ENCODE data around the gene ENC1. TPM values are rescaled to one million over a fixed set of nuclear protein-coding genes. Genes with fewer than 3 reads are reported as not detected.

The ENC1 gene
- total and polyA plus RNA-seq, 10 of the 15 experiments (the other 5 are each of a cell fraction or from before 2014, with no cell fraction given) = 8.2 to 55.5 (median 32.1) TPM

DNA sequence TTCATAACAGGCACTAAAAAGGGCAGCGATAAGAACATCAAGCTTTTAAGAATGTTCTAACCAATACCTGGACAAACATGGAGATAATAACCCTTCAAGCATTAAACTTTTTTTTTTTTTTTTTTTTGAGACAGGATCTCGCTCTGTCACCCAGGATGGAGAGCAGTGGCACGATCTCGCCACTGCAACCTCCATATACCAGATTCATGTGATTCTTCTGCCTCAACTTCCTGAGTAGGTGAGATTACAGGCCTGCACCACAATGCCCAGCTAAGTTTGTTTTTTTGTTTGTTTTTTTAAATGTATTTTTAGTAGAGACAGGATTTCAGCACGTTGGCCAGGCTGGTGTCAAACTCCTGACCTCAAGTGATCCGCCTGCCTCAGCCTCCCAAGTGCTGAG, 14.7 kb upstream of the ENC1 start:
- ChIA-PET CTCF (interaction anchor here (2.5 kb wide), 1 partner anchor 9 kb away, joined by 6 read pairs; no protein-coding TSS in a partner anchor), POLR2A (no interaction called here), RAD21 (ENCODE audit: unreplicated experiment) (no interaction called here), SMC1A (ENCODE audit: uncharacterized antibody, unreplicated experiment) (interaction anchor here (1.0 kb wide), 1 partner anchor 13 kb away, joined by 3 read pairs; no protein-coding TSS in a partner anchor)
- no peaks in the 10 kb centered on the region; a peak in 3 of 4 replicates for H3K27me3 ChIP-seq (replicated peaks in 1 of 2; ENCODE audit: control insufficient read depth in 2 of 2, insufficient read depth in 2 of 2, low read length in 1 of 2)
- H3K27ac ChIP-seq (ENCODE audit: control insufficient read depth, insufficient read depth) = no peak overlapping the region
- H3K36me3 ChIP-seq (ENCODE audit: control insufficient read depth in 2 of 2, insufficient read depth in 2 of 2, low read length in 1 of 2) = no peaks in the 10 kb centered on the region
- H4K20me1 ChIP-seq (ENCODE audit: control insufficient read depth, insufficient read depth) = no peaks in the 10 kb centered on the region
- no peak overlapping the region for H3K9ac ChIP-seq (ENCODE audit: control insufficient read depth, insufficient read depth, low read length)
- intact Hi-C loops (cut with micrococcal nuclease; ENCODE audit: unreplicated experiment) (no loop called here), in situ Hi-C loops (cut with MboI) (no loop called here)
- no peak for DNase-seq (ENCODE audit: low read depth, low spot score)
- no peaks in the 10 kb centered on the region for H3K4me1 ChIP-seq (ENCODE audit: control insufficient read depth, insufficient read depth, low read length)
- ATAC-seq = no peak
- no peaks in the 10 kb centered on the region for H3K79me2 ChIP-seq (ENCODE audit: control insufficient read depth, insufficient read depth, low read length)
- FAIRE-seq = no peak
- BruUV-seq (replicated peaks) = no TSS peak
- no peak overlapping the region for H3K4me3 ChIP-seq
- no peaks in the 10 kb centered on the region for H3K9me3 ChIP-seq (replicated peaks; ENCODE audit: control insufficient read depth, insufficient read depth, low read length)
- no peak overlapping the region for H2AFZ ChIP-seq (ENCODE audit: control insufficient read depth, low read depth, low read length)
- H3K4me2 ChIP-seq (ENCODE audit: control insufficient read depth, insufficient read depth) = no peak overlapping the region
- TF ChIP-seq TBL1XR1 (IDR thresholded peaks at IDR 0.05; ENCODE audit: low read depth, low read length) (no peak), SIN3A (IDR thresholded peaks at IDR 0.05; ENCODE audit: low read depth, low read length) (no peak)
- TF ChIP-seq, protein P1, sequence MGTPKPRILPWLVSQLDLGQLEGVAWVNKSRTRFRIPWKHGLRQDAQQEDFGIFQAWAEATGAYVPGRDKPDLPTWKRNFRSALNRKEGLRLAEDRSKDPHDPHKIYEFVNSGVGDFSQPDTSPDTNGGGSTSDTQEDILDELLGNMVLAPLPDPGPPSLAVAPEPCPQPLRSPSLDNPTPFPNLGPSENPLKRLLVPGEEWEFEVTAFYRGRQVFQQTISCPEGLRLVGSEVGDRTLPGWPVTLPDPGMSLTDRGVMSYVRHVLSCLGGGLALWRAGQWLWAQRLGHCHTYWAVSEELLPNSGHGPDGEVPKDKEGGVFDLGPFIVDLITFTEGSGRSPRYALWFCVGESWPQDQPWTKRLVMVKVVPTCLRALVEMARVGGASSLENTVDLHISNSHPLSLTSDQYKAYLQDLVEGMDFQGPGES (IDR thresholded peaks at IDR 0.05) = no peak
- WGBS (ENCODE audit: insufficient coverage, insufficient replicate concordance, low lambda C conversion rate, missing lambda C conversion rate) = 62% methylated on average over 6 of the region's 6 CpGs

DNA sequence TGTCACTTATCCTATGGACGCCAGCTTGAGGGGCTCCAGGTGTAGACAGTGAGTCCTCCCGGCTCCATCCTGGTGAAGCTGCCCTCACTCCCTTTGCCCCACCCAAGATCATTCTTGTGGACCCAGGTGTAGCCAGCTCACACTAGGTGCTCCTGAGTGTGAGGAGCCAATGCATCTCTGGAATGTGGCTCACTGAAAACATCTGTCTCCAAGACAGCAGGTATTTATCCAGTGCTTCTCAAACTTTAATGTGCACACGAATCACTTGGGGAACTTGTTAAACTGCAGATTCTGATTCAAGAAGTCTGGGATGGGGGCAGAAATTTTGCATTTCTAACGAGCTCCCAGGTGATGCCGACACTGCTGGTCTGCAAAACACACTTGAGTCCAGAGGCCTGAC, 13.5 kb upstream of the ENC1 start:
- no peaks in the 10 kb centered on the region for H4K20me1 ChIP-seq (ENCODE audit: control insufficient read depth, insufficient read depth)
- no TSS peak for BruUV-seq (replicated peaks)
- DNase-seq (ENCODE audit: low read depth, low spot score) = no peak
- in situ Hi-C loops (cut with MboI) = no loop called here
- no peaks in the 10 kb centered on the region for H3K79me2 ChIP-seq (ENCODE audit: control insufficient read depth, insufficient read depth, low read length)
- no peaks in the 10 kb centered on the region; a peak in 3 of 4 replicates for H3K27me3 ChIP-seq (replicated peaks in 1 of 2; ENCODE audit: control insufficient read depth in 2 of 2, insufficient read depth in 2 of 2, low read length in 1 of 2)
- FAIRE-seq = no peak
- H3K4me2 ChIP-seq (ENCODE audit: control insufficient read depth, insufficient read depth) = no peak overlapping the region
- no peak overlapping the region for H3K27ac ChIP-seq (ENCODE audit: control insufficient read depth, insufficient read depth)
- ChIA-PET RAD21 (ENCODE audit: unreplicated experiment) (no interaction called here), SMC1A (ENCODE audit: uncharacterized antibody, unreplicated experiment) (interaction anchor here (0.7 to 1.5 kb wide), 2 partner anchors 628 to 748 kb away, joined by 4 read pairs; no protein-coding TSS in a partner anchor), POLR2A (no interaction called here), CTCF (interaction anchor here (0.6 to 1.5 kb wide), 4 partner anchors 10 to 752 kb away, joined by 3 to 4 read pairs (median 3); no protein-coding TSS in a partner anchor)
- intact Hi-C loops (cut with micrococcal nuclease; ENCODE audit: unreplicated experiment) = no loop called here
- WGBS (ENCODE audit: insufficient coverage, insufficient replicate concordance, low lambda C conversion rate, missing lambda C conversion rate) = 39% methylated on average over 5 of the region's 5 CpGs
- no peak overlapping the region for H2AFZ ChIP-seq (ENCODE audit: control insufficient read depth, low read depth, low read length)
- no peak overlapping the region for H3K4me3 ChIP-seq
- H3K4me1 ChIP-seq (ENCODE audit: control insufficient read depth, insufficient read depth, low read length) = no peaks in the 10 kb centered on the region
- no peaks in the 10 kb centered on the region for H3K36me3 ChIP-seq (ENCODE audit: control insufficient read depth in 2 of 2, insufficient read depth in 2 of 2, low read length in 1 of 2)
- H3K9ac ChIP-seq (ENCODE audit: control insufficient read depth, insufficient read depth, low read length) = no peak overlapping the region
- no peak for ATAC-seq
- no peaks in the 10 kb centered on the region for H3K9me3 ChIP-seq (replicated peaks; ENCODE audit: control insufficient read depth, insufficient read depth, low read length)
- TF ChIP-seq, protein P2, sequence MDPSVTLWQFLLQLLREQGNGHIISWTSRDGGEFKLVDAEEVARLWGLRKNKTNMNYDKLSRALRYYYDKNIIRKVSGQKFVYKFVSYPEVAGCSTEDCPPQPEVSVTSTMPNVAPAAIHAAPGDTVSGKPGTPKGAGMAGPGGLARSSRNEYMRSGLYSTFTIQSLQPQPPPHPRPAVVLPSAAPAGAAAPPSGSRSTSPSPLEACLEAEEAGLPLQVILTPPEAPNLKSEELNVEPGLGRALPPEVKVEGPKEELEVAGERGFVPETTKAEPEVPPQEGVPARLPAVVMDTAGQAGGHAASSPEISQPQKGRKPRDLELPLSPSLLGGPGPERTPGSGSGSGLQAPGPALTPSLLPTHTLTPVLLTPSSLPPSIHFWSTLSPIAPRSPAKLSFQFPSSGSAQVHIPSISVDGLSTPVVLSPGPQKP (IDR thresholded peaks at IDR 0.05; ENCODE audit: low read depth, low read length) = no peak
- TF ChIP-seq RFX5 (IDR thresholded peaks at IDR 0.05; ENCODE audit: low read depth, low read length) (no peak), ZBED1 (IDR thresholded peaks at IDR 0.05; ENCODE audit: borderline replicate concordance) (no peak), POLR2AphosphoS2 (IDR thresholded peaks at IDR 0.05; ENCODE audit: low read depth, low read length) (no peak), SREBF2 (IDR thresholded peaks at IDR 0.05; ENCODE audit: low read length) (no peak), MTA3 (IDR thresholded peaks at IDR 0.05; ENCODE audit: borderline replicate concordance, low read length) (no peak), TCF3 (IDR thresholded peaks at IDR 0.05; ENCODE audit: borderline replicate concordance, insufficient read depth, low read depth, low read length) (no peak), CHD2 (IDR thresholded peaks at IDR 0.05; ENCODE audit: borderline replicate concordance, low read depth, low read length) (no peak)
- TF ChIP-seq, protein P3, sequence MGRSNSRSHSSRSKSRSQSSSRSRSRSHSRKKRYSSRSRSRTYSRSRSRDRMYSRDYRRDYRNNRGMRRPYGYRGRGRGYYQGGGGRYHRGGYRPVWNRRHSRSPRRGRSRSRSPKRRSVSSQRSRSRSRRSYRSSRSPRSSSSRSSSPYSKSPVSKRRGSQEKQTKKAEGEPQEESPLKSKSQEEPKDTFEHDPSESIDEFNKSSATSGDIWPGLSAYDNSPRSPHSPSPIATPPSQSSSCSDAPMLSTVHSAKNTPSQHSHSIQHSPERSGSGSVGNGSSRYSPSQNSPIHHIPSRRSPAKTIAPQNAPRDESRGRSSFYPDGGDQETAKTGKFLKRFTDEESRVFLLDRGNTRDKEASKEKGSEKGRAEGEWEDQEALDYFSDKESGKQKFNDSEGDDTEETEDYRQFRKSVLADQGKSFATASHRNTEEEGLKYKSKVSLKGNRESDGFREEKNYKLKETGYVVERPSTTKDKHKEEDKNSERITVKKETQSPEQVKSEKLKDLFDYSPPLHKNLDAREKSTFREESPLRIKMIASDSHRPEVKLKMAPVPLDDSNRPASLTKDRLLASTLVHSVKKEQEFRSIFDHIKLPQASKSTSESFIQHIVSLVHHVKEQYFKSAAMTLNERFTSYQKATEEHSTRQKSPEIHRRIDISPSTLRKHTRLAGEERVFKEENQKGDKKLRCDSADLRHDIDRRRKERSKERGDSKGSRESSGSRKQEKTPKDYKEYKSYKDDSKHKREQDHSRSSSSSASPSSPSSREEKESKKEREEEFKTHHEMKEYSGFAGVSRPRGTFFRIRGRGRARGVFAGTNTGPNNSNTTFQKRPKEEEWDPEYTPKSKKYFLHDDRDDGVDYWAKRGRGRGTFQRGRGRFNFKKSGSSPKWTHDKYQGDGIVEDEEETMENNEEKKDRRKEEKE (IDR thresholded peaks at IDR 0.05) = no peak

Measured in GM12878 (cell line).